H9 (cell line): Measurements from ENCODE around the gene GIT1. TPM values are rescaled to one million over a fixed set of nuclear protein-coding genes. Genes with fewer than 3 reads are reported as not detected.

Experiments used
- DNase-seq: peaks from one replicate; pipeline ENCODE4 v3.0.0-alpha.2; 2017
- H2AFZ ChIP-seq: one replicate; pipeline ENCODE4 v1.6.1; 2013; ENCODE audit warnings: mild to moderate bottlenecking, low read length, control low read depth, moderate library complexity
- H2AK5ac ChIP-seq: 2 replicates; pipeline ENCODE4 v1.6.1; 2013; ENCODE audit warnings: low read length, control low read depth, mixed read lengths; ENCODE audit not compliant: insufficient read length
- H2BK120ac ChIP-seq: one replicate; pipeline ENCODE4 v1.6.1; 2013; ENCODE audit warnings: low read depth, mild to moderate bottlenecking, low read length, control low read depth, inconsistent platforms; ENCODE audit not compliant: poor library complexity, severe bottlenecking
- H2BK12ac ChIP-seq: 2 replicates; pipeline ENCODE4 v1.6.1; 2013; ENCODE audit warnings: low read length, control low read depth, mixed read lengths, low read depth; ENCODE audit not compliant: insufficient read length
- H2BK15ac ChIP-seq: 2 replicates; pipeline ENCODE4 v1.6.1; 2013; ENCODE audit warnings: low read depth, low read length, control low read depth
- H2BK20ac ChIP-seq: one replicate; pipeline ENCODE4 v1.6.1; 2013; ENCODE audit warnings: low read depth, mild to moderate bottlenecking, low read length, control low read depth, inconsistent platforms; ENCODE audit not compliant: poor library complexity, severe bottlenecking
- H2BK5ac ChIP-seq: 2 replicates; pipeline ENCODE4 v1.6.1; 2013; ENCODE audit warnings: low read length, control low read depth, mixed read lengths; ENCODE audit not compliant: insufficient read length
- H3K14ac ChIP-seq: 2 replicates; pipeline ENCODE4 v1.6.1; 2013; ENCODE audit warnings: low read length, control low read depth; ENCODE audit not compliant: insufficient read depth
- H3K18ac ChIP-seq: 2 replicates; pipeline ENCODE4 v1.6.1; 2013; ENCODE audit warnings: low read depth, mild to moderate bottlenecking, mixed read lengths, low read length, control low read depth; ENCODE audit not compliant: insufficient read length
- H3K23ac ChIP-seq: 2 replicates; pipeline ENCODE4 v1.6.1; 2013; ENCODE audit warnings: low read length, control low read depth, mixed read lengths, low read depth; ENCODE audit not compliant: insufficient read length
- H3K23me2 ChIP-seq: 2 replicates; pipeline ENCODE4 v1.6.1; 2013; ENCODE audit warnings: low read depth, mild to moderate bottlenecking, mixed read lengths, low read length, control low read depth; ENCODE audit not compliant: insufficient read length, poor library complexity, severe bottlenecking
- H3K27ac ChIP-seq: 2 replicates; pipeline ENCODE4 v1.5.1; 2013; ENCODE audit warnings: low read length, control low read depth, mixed read lengths, low read depth; ENCODE audit not compliant: insufficient read length
- H3K27me3 ChIP-seq: 2 replicates; pipeline ENCODE4 v1.6.1; 2013; ENCODE audit warnings: low read length, control low read depth, inconsistent platforms; ENCODE audit not compliant: insufficient read depth
- H3K4ac ChIP-seq: 2 replicates; pipeline ENCODE4 v1.6.1; 2013; ENCODE audit warnings: low read depth, mild to moderate bottlenecking, control low read depth, inconsistent platforms, low read length, moderate library complexity
- H3K4me1 ChIP-seq: 2 replicates; pipeline ENCODE4 v1.6.1; 2013; ENCODE audit warnings: low read length, control low read depth, inconsistent platforms; ENCODE audit not compliant: insufficient read depth
- H3K4me2 ChIP-seq: 2 replicates; pipeline ENCODE4 v1.6.1; 2013; ENCODE audit warnings: low read length, control low read depth, mixed read lengths; ENCODE audit not compliant: insufficient read length, insufficient read depth
- H3K56ac ChIP-seq: 2 replicates; pipeline ENCODE4 v1.6.1; 2013; ENCODE audit warnings: low read depth, mild to moderate bottlenecking, mixed read lengths, low read length, control low read depth; ENCODE audit not compliant: insufficient read length
- H3K79me1 ChIP-seq: 2 replicates; pipeline ENCODE4 v1.6.1; 2013; ENCODE audit warnings: low read depth, mild to moderate bottlenecking, moderate library complexity, low read length, control low read depth, inconsistent platforms; ENCODE audit not compliant: insufficient read depth, poor library complexity, severe bottlenecking
- H3K79me2 ChIP-seq: 2 replicates; pipeline ENCODE4 v1.6.1; 2013; ENCODE audit warnings: low read length, control low read depth, inconsistent platforms; ENCODE audit not compliant: insufficient read depth
- H3K9ac ChIP-seq: 2 replicates; pipeline ENCODE4 v1.6.1; 2013; ENCODE audit warnings: low read length, control low read depth, mixed read lengths; ENCODE audit not compliant: insufficient read length; ENCODE audit errors: extremely low read depth
- H3K9me3 ChIP-seq: one replicate; pipeline ENCODE4 v1.6.1; 2013; ENCODE audit warnings: low read depth, low read length, inconsistent platforms; ENCODE audit not compliant: control insufficient read depth
- H3T11ph ChIP-seq: one replicate; pipeline ENCODE4 v1.6.1; 2013; ENCODE audit warnings: mild to moderate bottlenecking, low read length, control low read depth, inconsistent platforms
- H4K20me1 ChIP-seq: one replicate; pipeline ENCODE4 v1.6.1; 2013; ENCODE audit not compliant: control insufficient read depth, insufficient read length, insufficient read depth
- H4K5ac ChIP-seq: 2 replicates; pipeline ENCODE4 v1.6.1; 2013; ENCODE audit warnings: low read depth, mild to moderate bottlenecking, mixed read lengths, low read length, control low read depth; ENCODE audit not compliant: insufficient read length
- H4K8ac ChIP-seq: replicated peaks from 2 replicates; pipeline ENCODE4 v1.6.1; 2013; ENCODE audit warnings: low read length, control low read depth, mixed read lengths, low read depth; ENCODE audit not compliant: insufficient read length
- H4K91ac ChIP-seq: 2 replicates; pipeline ENCODE4 v1.6.1; 2013; ENCODE audit warnings: low read depth, mild to moderate bottlenecking, moderate library complexity, mixed read lengths, low read length, control low read depth; ENCODE audit not compliant: insufficient read length
- H3K27ac Mint-ChIP-seq, 3 experiments: 2 replicates in 2 of 3; 3 replicates in 1 of 3; pipeline ENCODE4 v1.8.0; 2020 to 2021; ENCODE audit warnings: mixed read lengths in 3 of 3, mild to moderate bottlenecking in 1 of 3, moderate library complexity in 1 of 3
- H3K27me3 Mint-ChIP-seq: 2 replicates; pipeline ENCODE4 v1.8.0; 2021; ENCODE audit warnings: low read depth, mild to moderate bottlenecking, moderate library complexity, mixed read lengths
- H3K36me3 Mint-ChIP-seq, 3 experiments: 2 replicates in 2 of 3; 3 replicates in 1 of 3; pipeline ENCODE4 v1.8.0; 2020 to 2021; ENCODE audit warnings: low read depth in 3 of 3, mixed read lengths in 3 of 3; ENCODE audit not compliant: insufficient read depth in 1 of 3
- H3K4me1 Mint-ChIP-seq, 2 experiments: 2 replicates each; pipeline ENCODE4 v1.8.0; 2020; ENCODE audit warnings: mixed read lengths in 2 of 2
- H3K4me3 Mint-ChIP-seq, 2 experiments: 2 replicates in 1 of 2; 3 replicates in 1 of 2; pipeline ENCODE4 v1.8.0; 2020 to 2021; ENCODE audit warnings: mild to moderate bottlenecking in 2 of 2, mixed read lengths in 2 of 2, moderate library complexity in 1 of 2
- H3K9me3 Mint-ChIP-seq, 2 experiments: 2 replicates in 1 of 2; 3 replicates in 1 of 2; pipeline ENCODE4 v1.8.0; 2020; ENCODE audit warnings: mild to moderate bottlenecking in 2 of 2, mixed read lengths in 2 of 2, moderate library complexity in 1 of 2
- CTCF ChIP-seq: fragments of 200-600 bp; sonication (generic); conservative IDR thresholded peaks from 3 replicates; pipeline ENCODE4 v1.8.0; 2021; ENCODE audit warnings: antibody characterized with exemption, mild to moderate bottlenecking
- WGBS: extraction: QIAGEN DNeasy Blood & Tissue Kit; methylation state at CpG from one replicate; pipeline ENCODE4 v1.1.7; 2013; ENCODE audit warnings: missing lambda C conversion rate, low lambda C conversion rate, mixed read lengths; ENCODE audit not compliant: insufficient read length; ENCODE audit errors: extremely low coverage; 5-methylcytosine and 5-hydroxymethylcytosine counted together
- total RNA-seq: library from RNA; stranded (reverse); gene quantifications from 2 replicates; pipeline ENCODE4 v1.2.1, GENCODE V29; 2021

GIT1 gene
- total RNA-seq, 1 experiment from 2014 or later, result 47.4 TPM

GRCh38 chr17:29630630-29631193 is 41.3 kb upstream of the GIT1 start:
- Histone ChIP-seq H3K4me2 (no peak overlapping the region), H4K91ac (no peak overlapping the region), H3K23ac (no peak overlapping the region), H3K14ac (no peak overlapping the region), H2BK12ac (no peak overlapping the region), H3K79me1 (no peaks in the 10 kb centered on the region), H3K18ac (no peak overlapping the region), H2BK20ac (no peak overlapping the region), H2AFZ (no peak overlapping the region), H3T11ph (no peak overlapping the region), H3K56ac (no peak overlapping the region), H2AK5ac (no peak overlapping the region), H3K27me3 (no peaks in the 10 kb centered on the region), H4K8ac (no peak overlapping the region), H3K4ac (no peak overlapping the region), H3K79me2 (no peaks in the 10 kb centered on the region), H3K9ac (no peak overlapping the region), H3K9me3 (no peaks in the 10 kb centered on the region), H3K4me1 (no peaks in the 10 kb centered on the region), H2BK15ac (no peak overlapping the region), H3K27ac (no peak overlapping the region), H4K5ac (no peak overlapping the region), H3K23me2 (no peaks in the 10 kb centered on the region), H2BK5ac (no peak overlapping the region), H2BK120ac (no peak overlapping the region), H4K20me1 (no peaks in the 10 kb centered on the region)
- H3K27me3 Mint-ChIP-seq, result no peaks in the 10 kb centered on the region
- H3K4me1 Mint-ChIP-seq, result peaks cover 7 to 8% of the 10 kb centered on the region in 2 experiments
- H3K27ac Mint-ChIP-seq, result no peak overlapping the region; a peak in 1 of 7 replicates
- no peak for TF ChIP-seq CTCF
- no peaks in the 10 kb centered on the region for H3K9me3 Mint-ChIP-seq
- DNase-seq, result no peak
- peaks cover 6 to 10% (median 9%) of the 10 kb centered on the region in 3 experiments for H3K36me3 Mint-ChIP-seq
- no CpG with 5 or more reads among the region's 6 CpGs for WGBS
- no peak overlapping the region for H3K4me3 Mint-ChIP-seq
